Measurements from ENCODE around the gene IRS2. TPM values are rescaled to one million over a fixed set of nuclear protein-coding genes. Genes with fewer than 3 reads are reported as not detected.

Gene IRS2
- total and polyA plus RNA-seq, 2 of the 8 experiments (the other 6 are each of a cell fraction or from before 2014, with no cell fraction given): 2.6 to 17.0 TPM

GRCh38 chr13:109725995-109726637 is 60.3 kb downstream of the IRS2 start:
- no peak for FAIRE-seq
- POLR2A ChIA-PET (ENCODE audit: partially characterized antibody): no interaction called here
- TF ChIP-seq CEBPB (IDR thresholded peaks at IDR 0.05; ENCODE audit: low read depth, low read length) (no peak), KDM1A (IDR thresholded peaks at IDR 0.05; ENCODE audit: borderline replicate concordance, low read length) (no peak), CBX8 (IDR thresholded peaks at IDR 0.05; ENCODE audit: borderline replicate concordance, low read depth, low read length) (no peak), CHD1 (IDR thresholded peaks at IDR 0.05; ENCODE audit: low read depth, low read length) (no peak), NANOG (IDR thresholded peaks at IDR 0.05; ENCODE audit: insufficient read depth, low read depth, low read length, poor library complexity, severe bottlenecking) (no peak), TAF7 (optimal IDR thresholded peaks at IDR 0.05; ENCODE audit: borderline replicate concordance, low read depth, low read length) (no peak), RNF2 (IDR thresholded peaks at IDR 0.05; ENCODE audit: borderline replicate concordance, low read depth, low read length, missing control alignments, poor library complexity, severe bottlenecking) (no peak), TEAD4 (IDR thresholded peaks at IDR 0.05; ENCODE audit: low read depth, low read length) (no peak), EGR1 (IDR thresholded peaks at IDR 0.05; ENCODE audit: borderline replicate concordance, low read depth, low read length) (no peak), TAF1 (IDR thresholded peaks at IDR 0.05; ENCODE audit: low read depth, low read length) (no peak), POLR2A (IDR thresholded peaks at IDR 0.05; ENCODE audit: control extremely low read depth in 1 of 2, low read depth in 2 of 2, low read length in 2 of 2) (no peak), SP4 (IDR thresholded peaks at IDR 0.05; ENCODE audit: low read length) (no peak)
- TF ChIP-seq, protein P1, sequence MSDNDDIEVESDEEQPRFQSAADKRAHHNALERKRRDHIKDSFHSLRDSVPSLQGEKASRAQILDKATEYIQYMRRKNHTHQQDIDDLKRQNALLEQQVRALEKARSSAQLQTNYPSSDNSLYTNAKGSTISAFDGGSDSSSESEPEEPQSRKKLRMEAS (IDR thresholded peaks at IDR 0.05): peak; percentile 5; the same call in 1 of the 2 replicates

More at GRCh38 chr13:109725995-109726637, 60.3 kb downstream of the IRS2 start:
- 93% methylated on average over 7 of the region's 7 CpGs; no CpG with 5 or more reads in 1 of the 2 experiments for WGBS, 2 experiments (ENCODE audit: extremely low coverage in 1 of 2, insufficient coverage in 1 of 2, insufficient read length in 1 of 2, insufficient replicate concordance in 2 of 2, low coverage in 1 of 2, low lambda C conversion rate in 2 of 2, missing lambda C conversion rate in 1 of 2)
- Histone ChIP-seq H2AFZ (ENCODE audit: low read length) (peak overlapping the region; percentile 42; the same call in 1 of the 2 replicates), H3K9ac (replicated peaks in 1 of 4; ENCODE audit: extremely low read depth in 1 of 4, low read depth in 3 of 4, low read length in 3 of 4) (no peak overlapping the region), H3K4me3 (ENCODE audit: extremely low read depth in 1 of 4, insufficient read depth in 2 of 4, low read depth in 3 of 4, low read length in 4 of 4) (no peak overlapping the region), H3K27ac (ENCODE audit: low read depth, low read length) (no peak overlapping the region), H3K14ac (ENCODE audit: insufficient read length) (no peak overlapping the region), H3K56ac (replicated peaks; ENCODE audit: insufficient read length, low read depth, low read length) (no peak overlapping the region), H4K91ac (replicated peaks; ENCODE audit: insufficient read length, low read length) (no peak overlapping the region), H4K8ac (ENCODE audit: extremely low read depth, insufficient read depth, low read length) (no peak overlapping the region), H4K20me1 (replicated peaks in 1 of 2; ENCODE audit: control insufficient read depth in 1 of 2, insufficient read depth in 2 of 2, low read length in 2 of 2) (no peaks in the 10 kb centered on the region), H3K79me2 (ENCODE audit: control insufficient read depth in 1 of 2, insufficient read depth in 2 of 2, low read length in 2 of 2) (no peaks in the 10 kb centered on the region), H2BK15ac (ENCODE audit: low read length) (no peak overlapping the region), H2BK120ac (replicated peaks; ENCODE audit: low read depth, low read length) (no peak overlapping the region), H3K79me1 (ENCODE audit: low read depth, low read length) (no peaks in the 10 kb centered on the region), H2BK5ac (ENCODE audit: low read depth, low read length) (no peak overlapping the region), H4K5ac (ENCODE audit: insufficient read length, low read depth, low read length) (no peak overlapping the region), H3K4ac (replicated peaks; ENCODE audit: insufficient read length, low read depth, low read length) (no peak overlapping the region), H2BK20ac (ENCODE audit: low read length) (no peak overlapping the region), H2AK5ac (ENCODE audit: low read depth, low read length) (no peak overlapping the region), H3K4me1 (replicated peaks in 1 of 4; ENCODE audit: control insufficient read depth in 3 of 4, insufficient read depth in 4 of 4, low read length in 3 of 4) (peaks cover 5 to 14% (median 9%) of the 10 kb centered on the region in 4 experiments; a peak in 5 of 7 replicates), H2BK12ac (ENCODE audit: low read depth, low read length) (no peak overlapping the region), H3K23ac (ENCODE audit: insufficient read length) (no peak overlapping the region), H3K9me3 (ENCODE audit: insufficient read depth in 2 of 2, low read depth in 1 of 2, low read length in 1 of 2) (no peaks in the 10 kb centered on the region), H3K36me3 (ENCODE audit: control insufficient read depth in 2 of 4, insufficient read depth in 4 of 4, low read length in 3 of 4) (no peaks in the 10 kb centered on the region), H3K18ac (ENCODE audit: extremely low read depth, low read length) (no peak overlapping the region), H3K23me2 (ENCODE audit: low read depth, low read length) (peaks cover 2% of the 10 kb centered on the region; the same call in 1 of the 2 replicates), H3K27me3 (replicated peaks in 1 of 4; ENCODE audit: control insufficient read depth in 3 of 4, extremely low read depth in 1 of 4, insufficient read depth in 3 of 4, low read length in 3 of 4) (no peaks in the 10 kb centered on the region), H3K4me2 (ENCODE audit: insufficient read depth in 1 of 2, low read depth in 2 of 2, low read length in 2 of 2) (no peak overlapping the region)
- CTCF ChIA-PET (ENCODE audit: partially characterized antibody): interaction anchor here (1.0 to 1.9 kb wide), 5 partner anchors 27 to 117 kb away, joined by 3 to 8 read pairs (median 5); no protein-coding TSS in a partner anchor
- DNase-seq (ENCODE audit: low read depth in 1 of 2, low spot score in 2 of 2): no peak

Measured in H1 (cell line).